NCI-H146 treated with DMSO at 0.1 percent for 48 hours (cell line): Measurements from ENCODE around the gene TOMM34.

Experiments
- DNase-seq: peaks from one replicate; lab custom pipeline; 2025; ENCODE audit not compliant: unreplicated experiment; lab: John Stamatoyannopoulos, UW

TOMM34 gene

GRCh38 chr20:44896583-44896982, 63.6 kb downstream of the TOMM34 start:
- no peak for DNase-seq

DNA sequence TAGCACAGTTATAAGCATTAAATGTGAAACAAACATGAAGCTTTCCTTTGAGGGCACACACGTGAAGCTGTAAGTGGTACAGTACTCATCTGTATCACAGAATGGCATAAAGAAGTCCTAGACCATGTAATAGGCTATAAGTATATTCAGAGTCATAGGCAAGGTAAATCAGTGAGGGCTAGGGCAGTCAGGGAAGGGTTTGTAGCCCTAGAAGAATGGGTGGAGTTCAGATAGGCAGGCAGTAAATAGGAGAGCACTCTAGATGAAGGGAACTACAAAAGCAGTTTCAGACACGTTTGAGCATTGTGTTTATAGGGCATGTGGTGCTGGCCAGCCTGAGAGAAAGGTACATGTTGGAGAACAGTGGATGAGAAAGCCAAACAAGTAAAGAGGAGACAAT, 65.2 kb downstream of the TOMM34 start:
- DNase-seq, result no peak
